HG02623 (cell line): ENCODE measurements around the gene SNX25.
"Not testable (repeated sequence)": the region's sequence is repeated elsewhere in the genome, so short reads cannot be mapped to it uniquely, and the experiment has no call there.

Source experiments
- ATAC-seq: cut with Tn5 transposase; IDR thresholded peaks from one replicate; pipeline ENCODE4 v1.9.1; 2021; ENCODE audit warnings: moderate library complexity; ENCODE audit not compliant: unreplicated experiment

The SNX25 gene

GRCh38 chr4:185229021-185229818, 19.8 kb downstream of the SNX25 start:
- no peak for ATAC-seq

- ATAC-seq = no peak
Measured at GRCh38 chr4:185232370-185232769, 23.0 kb downstream of the SNX25 start.

GRCh38 chr4:185235119-185235842, 25.9 kb downstream of the SNX25 start:
- ATAC-seq = no peak

DNA sequence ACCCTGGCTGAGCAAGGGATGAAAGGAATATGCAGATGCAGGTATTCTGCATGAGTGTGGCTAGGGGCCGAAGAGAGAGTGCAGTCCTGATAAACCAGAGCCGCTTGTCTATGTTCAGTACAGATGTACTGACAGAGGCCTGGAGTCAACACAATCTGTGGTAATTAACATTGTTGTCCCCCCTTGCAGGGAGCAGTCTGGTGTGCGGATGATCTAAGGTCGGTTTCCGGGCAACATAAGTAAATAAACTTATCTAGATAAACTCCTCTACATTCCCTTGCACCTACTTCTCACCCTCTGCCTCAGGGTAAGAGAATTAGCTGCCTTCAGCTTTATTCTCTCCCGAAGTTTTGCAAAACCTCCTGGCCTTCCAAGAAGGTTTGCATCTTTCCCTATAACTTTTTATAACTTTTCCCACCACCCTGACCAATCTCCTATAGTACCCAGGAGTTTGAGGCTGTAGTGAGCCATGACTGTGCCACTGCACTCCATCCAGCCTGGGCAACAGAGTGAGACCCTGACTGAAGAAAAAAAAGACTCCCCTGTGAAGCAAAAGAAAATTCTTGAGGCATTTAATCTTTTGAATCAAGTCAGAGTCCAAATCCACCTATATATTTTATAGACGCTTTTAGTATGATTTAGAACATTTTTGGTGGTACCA, 26.6 kb downstream of the SNX25 start:
- ATAC-seq = no peak

DNA sequence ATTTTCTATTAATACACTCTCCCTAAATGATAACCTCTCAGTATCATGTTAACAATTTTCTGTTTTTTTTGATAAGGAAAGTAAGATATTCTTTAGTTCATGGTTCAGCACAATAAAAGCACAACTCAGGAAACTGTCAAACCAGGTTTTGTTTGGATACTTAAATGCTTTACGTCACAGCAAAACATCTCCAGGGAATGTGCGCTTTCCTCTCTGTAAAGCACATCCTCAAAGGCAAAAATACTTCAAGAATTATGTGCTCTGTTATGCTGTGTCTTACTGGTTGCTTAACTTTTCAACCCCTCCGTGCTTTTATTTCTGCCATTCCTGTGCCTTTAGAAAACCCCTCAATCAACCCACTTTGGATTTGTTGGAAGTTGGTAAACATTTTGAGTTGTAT, 27.8 kb downstream of the SNX25 start:
- ATAC-seq = no peak

DNA sequence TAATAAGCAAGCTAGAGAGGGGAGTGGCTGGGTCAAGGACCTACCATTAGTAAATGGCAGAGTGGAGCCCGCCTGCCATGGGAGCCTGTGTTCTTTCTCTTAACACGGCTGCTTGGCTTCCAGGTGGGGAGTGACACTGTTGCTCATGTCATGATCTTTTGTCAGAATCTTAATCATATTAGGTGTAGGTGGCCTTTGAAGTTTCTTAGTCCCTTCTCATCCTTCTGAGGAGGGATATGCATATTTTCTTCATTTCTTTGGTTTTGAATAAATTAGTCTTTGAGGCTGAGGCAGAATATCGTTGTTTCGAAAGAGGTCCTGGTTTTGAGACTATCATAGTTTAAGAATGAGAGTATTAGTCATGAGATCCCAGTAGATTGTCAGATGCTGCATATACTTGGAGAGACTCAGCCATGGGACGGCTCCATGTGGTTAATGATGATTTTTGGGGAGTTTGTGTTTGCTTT, 28.9 kb downstream of the SNX25 start:
- no peak for ATAC-seq

DNA sequence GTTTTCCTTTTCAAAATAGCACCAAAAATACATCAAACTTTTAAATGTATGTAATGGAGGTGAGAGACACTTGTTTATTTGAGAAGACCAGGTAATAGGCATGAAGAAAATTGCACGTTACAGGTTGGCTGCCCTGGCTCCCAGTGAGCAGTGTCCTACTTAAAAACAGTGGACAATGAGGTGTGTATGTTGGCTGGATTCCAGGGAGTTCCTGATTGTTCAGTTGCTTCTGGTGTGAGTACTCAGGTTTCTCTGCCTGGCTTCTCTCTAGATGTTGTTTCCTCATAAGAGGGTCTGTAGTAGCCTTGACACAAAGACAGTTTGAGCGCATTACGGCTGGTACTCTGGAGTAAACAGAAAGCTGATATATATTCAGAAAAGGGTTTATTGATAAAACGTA, 29.4 kb downstream of the SNX25 start:
- ATAC-seq = no peak

- ATAC-seq = not testable (repeated sequence)
Measured at GRCh38 chr4:185240486-185240885, 31.1 kb downstream of the SNX25 start.

DNA sequence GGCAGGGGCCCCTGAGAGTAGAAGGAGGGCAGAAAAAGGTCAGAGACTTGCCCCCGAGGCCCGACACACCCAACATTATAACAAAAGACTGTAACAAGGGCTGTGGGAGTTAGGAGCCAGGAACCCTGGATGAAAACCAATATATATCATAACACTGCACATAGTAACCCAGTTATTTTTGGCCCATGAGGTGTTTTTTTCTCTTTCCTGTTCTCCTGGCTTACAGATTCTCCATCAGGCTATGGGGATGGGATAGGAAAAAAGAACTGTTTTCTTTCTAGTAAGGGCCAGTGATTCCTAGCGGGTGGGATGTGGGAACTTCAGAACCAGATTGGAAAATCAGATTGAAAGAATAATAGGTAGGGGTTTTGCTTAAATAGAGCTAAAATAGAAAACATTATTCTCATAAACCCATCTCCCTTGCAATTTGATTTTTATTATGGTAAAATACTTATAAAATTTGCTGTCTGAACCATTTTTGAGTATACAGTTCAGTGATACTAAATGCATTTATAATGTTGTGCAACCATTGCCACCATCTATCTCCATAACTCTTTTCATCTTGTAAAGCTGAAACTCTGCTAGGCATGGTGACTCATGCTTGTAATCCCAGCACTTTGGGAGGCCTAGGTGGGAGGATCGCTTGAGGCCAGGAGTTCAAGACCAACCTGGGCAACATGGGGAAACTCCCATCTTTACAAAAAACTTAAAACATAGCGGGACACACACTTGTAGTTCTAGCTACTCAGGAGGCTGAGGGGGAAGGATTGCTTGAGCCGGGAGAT, 33.5 kb downstream of the SNX25 start:
- no peak for ATAC-seq

DNA sequence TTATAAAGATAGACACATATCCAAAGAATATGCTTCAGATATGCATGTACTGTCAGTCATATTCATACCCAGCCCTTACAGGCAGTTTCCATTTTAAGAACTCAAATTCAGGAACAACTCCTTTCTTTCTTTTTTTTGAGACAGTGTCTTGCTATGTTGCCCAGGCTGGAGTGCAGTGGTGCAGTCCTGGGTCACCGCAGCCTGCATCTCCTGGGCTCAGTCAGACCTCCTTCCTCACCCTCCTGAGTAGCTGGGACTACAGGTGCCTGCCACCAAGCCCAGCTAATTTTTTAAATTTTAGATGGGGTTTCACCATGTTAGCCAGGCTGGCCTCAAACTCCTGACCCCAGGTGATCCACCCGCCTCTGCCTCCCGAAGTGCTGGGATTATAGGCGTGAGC, 34.5 kb downstream of the SNX25 start:
- no peak for ATAC-seq

DNA sequence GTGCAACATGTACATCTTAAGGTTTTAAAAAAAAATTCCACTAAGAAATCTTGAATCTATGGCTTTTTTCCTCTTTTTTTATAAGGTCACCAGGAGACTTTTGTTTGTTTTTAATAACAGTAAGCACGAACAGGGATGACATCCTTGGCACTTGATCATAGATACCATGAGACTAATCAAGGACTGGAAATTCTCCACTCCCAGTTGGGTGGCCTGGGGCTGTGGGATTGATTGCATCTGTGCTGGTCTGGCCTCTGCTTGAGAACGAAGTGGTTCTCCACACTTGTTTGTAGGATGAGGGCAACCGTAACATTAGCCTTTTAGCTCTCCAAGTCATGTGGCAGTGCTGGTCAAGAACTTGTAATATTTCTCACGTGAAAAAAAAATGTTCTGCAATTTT, 35.4 kb downstream of the SNX25 start:
- ATAC-seq = no peak

- ATAC-seq = no peak
Measured at GRCh38 chr4:185246453-185246852, 37.1 kb downstream of the SNX25 start.

DNA sequence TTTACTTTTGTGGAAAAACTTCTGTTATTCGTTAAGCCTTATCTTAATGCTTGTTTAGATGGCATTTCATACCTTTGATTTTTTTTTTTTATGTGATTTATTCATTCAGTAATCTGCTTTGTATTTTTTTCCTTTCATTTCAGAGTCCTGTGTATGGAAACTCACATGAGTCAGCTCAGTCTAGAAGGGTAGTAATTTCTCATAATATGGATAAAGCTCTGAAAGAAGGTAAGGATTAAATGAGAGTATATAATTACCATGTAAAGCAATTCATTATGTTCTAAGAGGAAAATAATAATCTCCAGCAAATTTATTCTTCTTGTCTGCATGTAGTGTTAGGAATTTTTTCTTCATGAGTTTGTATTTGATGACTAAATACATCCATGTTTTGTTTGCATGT, 37.8 kb downstream of the SNX25 start:
- ATAC-seq = no peak

- no peak for ATAC-seq
Measured at GRCh38 chr4:185248393-185249039, 39.1 kb downstream of the SNX25 start.

GRCh38 chr4:185249105-185249504, 39.7 kb downstream of the SNX25 start:
- no peak for ATAC-seq

GRCh38 chr4:185254434-185254833, 45.0 kb downstream of the SNX25 start:
- ATAC-seq = no peak

DNA sequence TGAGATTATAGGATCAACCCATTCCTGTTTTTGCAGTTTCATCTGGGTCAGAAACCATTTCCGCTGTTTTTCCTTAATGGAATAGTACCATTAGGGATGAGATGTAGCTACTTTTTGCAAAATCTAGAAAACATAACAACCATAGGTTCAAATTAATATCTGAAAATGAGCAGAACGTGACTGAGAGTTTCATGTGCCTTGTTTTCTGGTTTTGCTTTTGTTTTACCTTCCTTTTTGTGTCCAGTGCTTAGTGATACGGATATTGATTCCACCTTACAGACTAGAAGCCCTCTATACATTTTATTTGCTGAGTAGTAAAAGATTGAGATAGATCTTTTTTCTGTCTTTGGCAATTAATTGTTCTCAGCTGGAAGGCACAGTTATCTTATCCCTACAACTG, 46.5 kb downstream of the SNX25 start:
- ATAC-seq = no peak

- no peak for ATAC-seq
Measured at GRCh38 chr4:185256446-185256845, 47.0 kb downstream of the SNX25 start.

GRCh38 chr4:185257086-185257485, 47.7 kb downstream of the SNX25 start:
- ATAC-seq = no peak

DNA sequence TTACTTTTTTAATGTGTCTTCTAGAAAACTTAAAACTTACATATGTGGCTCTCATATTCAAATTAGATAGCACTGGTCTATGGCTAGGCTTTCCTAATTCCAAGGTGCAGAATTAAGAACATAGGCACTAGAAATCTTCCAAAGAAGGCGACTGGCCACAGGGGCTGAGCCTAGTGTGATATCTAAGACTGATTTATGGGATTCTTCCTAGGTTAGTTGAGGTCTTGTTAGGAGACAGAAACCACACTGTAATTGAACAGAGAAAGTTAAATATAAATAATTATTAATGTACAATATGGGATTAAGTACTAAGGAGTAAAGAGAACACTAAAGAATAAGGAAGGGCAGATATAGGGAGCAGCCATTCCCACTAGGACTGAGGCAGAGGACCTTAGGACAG, 48.3 kb downstream of the SNX25 start:
- ATAC-seq = no peak

DNA sequence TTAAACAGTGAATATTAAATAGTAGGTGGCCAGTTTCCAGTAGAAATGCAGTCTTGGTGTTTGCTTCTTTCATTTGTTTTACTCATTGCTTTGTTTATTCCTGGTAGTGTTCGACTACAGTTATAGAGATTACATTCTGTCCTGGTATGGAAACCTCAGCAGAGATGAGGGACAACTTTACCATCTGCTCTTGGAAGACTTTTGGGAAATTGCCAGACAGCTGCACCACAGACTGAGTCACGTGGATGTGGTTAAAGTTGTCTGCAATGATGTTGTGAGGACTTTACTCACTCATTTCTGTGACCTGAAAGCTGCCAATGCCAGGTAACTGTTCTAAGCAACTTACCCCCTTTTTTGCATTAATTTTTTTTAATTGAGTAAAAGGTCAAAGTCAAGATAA, 49.3 kb downstream of the SNX25 start:
- not testable (repeated sequence) for ATAC-seq
